HL-60 (cell line): ENCODE results near the gene DHRS12.

Experiments used
- DNase-seq, 2 experiments: peaks; one replicate each; pipeline ENCODE4 v3.0.0-alpha.2; 2010 to 2020; ENCODE audit warnings: low read depth in 1 of 2, low spot score in 1 of 2
- H3K27ac ChIP-seq: fragments of 250-450 bp; sonication (Bioruptor Pico); replicated peaks from 2 replicates; pipeline ENCODE4 v1.5.1; 2020; ENCODE audit warnings: mild to moderate bottlenecking, moderate library complexity
- H3K27me3 ChIP-seq: fragments of 250-450 bp; sonication (Bioruptor Pico); 2 replicates; pipeline ENCODE4 v1.5.1; 2021; ENCODE audit warnings: mild to moderate bottlenecking, moderate library complexity; ENCODE audit not compliant: insufficient read depth, poor library complexity, severe bottlenecking
- H3K4me3 ChIP-seq: replicated peaks from 2 replicates; pipeline ENCODE4 v1.5.1; 2011; ENCODE audit warnings: mild to moderate bottlenecking, control low read depth, low read length; ENCODE audit not compliant: insufficient read depth
- GABPA ChIP-seq: IDR thresholded peaks from 2 replicates; pipeline ENCODE4 v1.6.1; 2012; ENCODE audit warnings: low read depth
- POLR2AphosphoS5 ChIP-seq: IDR thresholded peaks from 2 replicates; pipeline ENCODE4 v1.6.1; 2012; ENCODE audit warnings: low read depth
- REST ChIP-seq: IDR thresholded peaks from 2 replicates; pipeline ENCODE4 v1.6.1; 2012; ENCODE audit warnings: low read depth; ENCODE audit not compliant: insufficient replicate concordance
- SPI1 ChIP-seq: IDR thresholded peaks from 2 replicates; pipeline ENCODE4 v1.6.1; 2012; ENCODE audit warnings: low read depth, mild to moderate bottlenecking, borderline replicate concordance
- TF ChIP-seq, protein P1 (sequence below): IDR thresholded peaks from one replicate; pipeline ENCODE4 v1.5.1; 2011; ENCODE audit warnings: low read length, control low read depth, inconsistent platforms; ENCODE audit not compliant: insufficient read depth

DHRS12 gene

DNA sequence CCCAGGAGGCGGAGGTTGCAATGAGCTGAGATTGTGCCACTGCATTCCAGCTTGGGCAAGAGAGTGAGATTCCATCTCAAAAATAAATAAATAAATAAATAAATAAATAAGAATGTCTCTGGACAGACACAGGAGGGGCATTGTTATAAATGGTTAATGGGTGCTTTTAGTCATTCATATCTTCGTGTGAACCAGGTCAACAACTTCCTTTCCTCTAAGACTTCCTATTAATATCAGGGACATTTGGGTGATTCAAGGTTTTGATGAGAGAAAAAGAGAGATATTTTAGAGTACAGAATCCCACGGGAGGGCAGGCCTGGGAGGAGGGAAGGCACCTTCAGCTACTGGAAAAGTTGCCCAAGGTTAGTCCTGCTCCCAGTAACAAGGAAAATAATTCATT lies 23.9 kb downstream of the DHRS12 start:
- no peak overlapping the region for H3K27ac ChIP-seq
- H3K27me3 ChIP-seq, result no peaks in the 10 kb centered on the region
- TF ChIP-seq GABPA (no peak), SPI1 (no peak), POLR2AphosphoS5 (no peak), REST (no peak)
- TF ChIP-seq, protein P1, sequence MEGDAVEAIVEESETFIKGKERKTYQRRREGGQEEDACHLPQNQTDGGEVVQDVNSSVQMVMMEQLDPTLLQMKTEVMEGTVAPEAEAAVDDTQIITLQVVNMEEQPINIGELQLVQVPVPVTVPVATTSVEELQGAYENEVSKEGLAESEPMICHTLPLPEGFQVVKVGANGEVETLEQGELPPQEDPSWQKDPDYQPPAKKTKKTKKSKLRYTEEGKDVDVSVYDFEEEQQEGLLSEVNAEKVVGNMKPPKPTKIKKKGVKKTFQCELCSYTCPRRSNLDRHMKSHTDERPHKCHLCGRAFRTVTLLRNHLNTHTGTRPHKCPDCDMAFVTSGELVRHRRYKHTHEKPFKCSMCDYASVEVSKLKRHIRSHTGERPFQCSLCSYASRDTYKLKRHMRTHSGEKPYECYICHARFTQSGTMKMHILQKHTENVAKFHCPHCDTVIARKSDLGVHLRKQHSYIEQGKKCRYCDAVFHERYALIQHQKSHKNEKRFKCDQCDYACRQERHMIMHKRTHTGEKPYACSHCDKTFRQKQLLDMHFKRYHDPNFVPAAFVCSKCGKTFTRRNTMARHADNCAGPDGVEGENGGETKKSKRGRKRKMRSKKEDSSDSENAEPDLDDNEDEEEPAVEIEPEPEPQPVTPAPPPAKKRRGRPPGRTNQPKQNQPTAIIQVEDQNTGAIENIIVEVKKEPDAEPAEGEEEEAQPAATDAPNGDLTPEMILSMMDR, result no peak
- H3K4me3 ChIP-seq, result no peak overlapping the region
- no peak for DNase-seq

DNA sequence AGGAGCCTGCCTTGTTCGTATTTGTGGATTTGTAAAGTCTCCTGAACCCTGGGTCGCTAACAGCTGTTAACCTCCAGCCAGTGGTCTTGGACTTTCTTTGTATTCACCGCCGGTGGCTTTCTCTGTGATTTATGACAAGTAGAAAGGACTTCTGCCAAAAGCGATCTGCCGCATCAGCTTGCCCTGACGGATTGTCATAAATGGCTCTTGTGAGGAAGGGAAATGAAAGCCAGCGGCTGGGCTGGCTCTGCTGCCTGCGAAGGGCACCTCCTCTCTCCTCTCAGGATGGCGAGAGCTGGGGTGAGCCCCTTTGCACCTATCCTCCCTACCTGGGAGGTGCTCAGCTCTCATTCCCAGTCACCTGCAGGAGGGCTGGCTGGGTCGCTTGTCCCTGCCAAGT lies 25.6 kb downstream of the DHRS12 start:
- DNase-seq, result no peak
- H3K27me3 ChIP-seq, result no peaks in the 10 kb centered on the region
- no peak for TF ChIP-seq POLR2AphosphoS5
- TF ChIP-seq REST, result no peak
- TF ChIP-seq, protein P1, result no peak
- no peak for TF ChIP-seq GABPA
- no peak for TF ChIP-seq SPI1
- H3K4me3 ChIP-seq, result no peak overlapping the region
- no peak overlapping the region for H3K27ac ChIP-seq

DNA sequence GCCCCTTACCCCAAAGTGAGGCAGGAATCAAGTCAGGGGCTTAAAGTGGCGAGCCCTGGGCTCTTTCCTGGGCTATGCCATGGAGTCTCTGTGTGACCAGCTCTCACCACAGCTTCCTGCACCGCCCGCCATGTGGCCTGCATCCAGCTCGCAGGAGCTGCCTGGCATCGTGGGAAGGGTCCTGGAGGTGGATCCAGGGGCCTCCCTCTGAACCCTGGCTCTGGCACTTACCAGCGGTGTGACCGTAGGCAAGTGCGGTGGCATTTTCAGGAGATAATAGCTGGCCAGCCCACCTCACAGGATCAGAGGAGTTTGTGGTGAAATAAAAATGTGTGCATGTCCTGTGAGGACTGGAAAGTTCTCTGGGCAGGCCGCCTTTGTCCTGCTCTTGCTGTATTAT lies 26.0 kb downstream of the DHRS12 start:
- TF ChIP-seq REST, result no peak
- no peak for TF ChIP-seq GABPA
- TF ChIP-seq, protein P1, result no peak
- TF ChIP-seq POLR2AphosphoS5, result no peak
- TF ChIP-seq SPI1, result no peak
- no peak for DNase-seq
- Histone ChIP-seq H3K4me3 (no peak overlapping the region), H3K27ac (no peak overlapping the region), H3K27me3 (no peaks in the 10 kb centered on the region)
